Heart left ventricle (tissue), 13 donors: ENCODE data around the gene DOCK1.

Source experiments
- CTCF ChIP-seq, 12 donors: fragments of 200-600 bp; sonication (generic) in 4 of 12; IDR thresholded peaks; one replicate each; pipeline versions ENCODE4 v1.5.0 to v1.8.0; 2018 to 2022; ENCODE audit warnings: antibody characterized with exemption in 12 of 12, mild to moderate bottlenecking in 5 of 12
- POLR2A ChIP-seq, 2 donors: fragments of 450-650 bp; IDR thresholded peaks; one replicate each; pipeline ENCODE4 v1.6.1; 2017; ENCODE audit warnings: antibody characterized with exemption in 2 of 2, mild to moderate bottlenecking in 2 of 2, moderate library complexity in 2 of 2
- donor health status: ischemic (EF 13 %, LVEDD 7.1; RV severe dilation, severe dysfunction).
- donor health status: DM: no; HTN: yes; CAD: no.
- donor health status: DM: no; HTN: no; CAD: no.
- donor health status: ischemic (EF 25% LVEDD 6.9; RV normal size, moderate dysfunction).
- donor health status: ischemic (EF 25% LVEDD 5.7; RV mildly dilated, moderate dysfunction).
- donor health status: ischemic (EF 35%, LVEDD 5.7; RV mildly dilated, moderate dysfunction).
- donor health status: nonischemic (EF 11% LVEDD 7.7; RV severe dilation, severe dysfunction).
- donor health status: DM: yes; HTN: yes; CAD: no.
- donor health status: PGD.
- donor health status: ischemic (EF 29% LVEDD 5.4; RV normal size, mild dysfunction).
- donor health status: nonischemic (EF 23%, LVEDD 6.1; RV moderate dilation, normal function).

GRCh38 chr10:126911301-126911700, 6.1 kb downstream of the DOCK1 start:
- TF ChIP-seq CTCF (IDR thresholded peaks at IDR 0.05) (no peak), POLR2A (IDR thresholded peaks at IDR 0.05) (no peak)
